ENCODE results near the gene DMP1.

The DMP1 gene

DNA sequence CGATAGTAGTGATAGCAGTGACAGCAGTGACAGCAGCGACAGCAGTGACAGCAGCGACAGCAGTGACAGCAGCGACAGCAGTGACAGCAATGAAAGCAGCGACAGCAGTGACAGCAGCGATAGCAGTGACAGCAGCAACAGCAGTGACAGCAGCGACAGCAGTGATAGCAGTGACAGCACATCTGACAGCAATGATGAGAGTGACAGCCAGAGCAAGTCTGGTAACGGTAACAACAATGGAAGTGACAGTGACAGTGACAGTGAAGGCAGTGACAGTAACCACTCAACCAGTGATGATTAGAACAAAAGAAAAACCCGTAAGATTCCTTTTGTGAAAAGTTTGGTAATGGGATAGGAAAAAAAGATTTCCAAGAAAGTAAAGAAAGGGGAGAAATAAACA, 33.8 kb upstream of the DMP1 start:
- TF ChIP-seq, protein P1, sequence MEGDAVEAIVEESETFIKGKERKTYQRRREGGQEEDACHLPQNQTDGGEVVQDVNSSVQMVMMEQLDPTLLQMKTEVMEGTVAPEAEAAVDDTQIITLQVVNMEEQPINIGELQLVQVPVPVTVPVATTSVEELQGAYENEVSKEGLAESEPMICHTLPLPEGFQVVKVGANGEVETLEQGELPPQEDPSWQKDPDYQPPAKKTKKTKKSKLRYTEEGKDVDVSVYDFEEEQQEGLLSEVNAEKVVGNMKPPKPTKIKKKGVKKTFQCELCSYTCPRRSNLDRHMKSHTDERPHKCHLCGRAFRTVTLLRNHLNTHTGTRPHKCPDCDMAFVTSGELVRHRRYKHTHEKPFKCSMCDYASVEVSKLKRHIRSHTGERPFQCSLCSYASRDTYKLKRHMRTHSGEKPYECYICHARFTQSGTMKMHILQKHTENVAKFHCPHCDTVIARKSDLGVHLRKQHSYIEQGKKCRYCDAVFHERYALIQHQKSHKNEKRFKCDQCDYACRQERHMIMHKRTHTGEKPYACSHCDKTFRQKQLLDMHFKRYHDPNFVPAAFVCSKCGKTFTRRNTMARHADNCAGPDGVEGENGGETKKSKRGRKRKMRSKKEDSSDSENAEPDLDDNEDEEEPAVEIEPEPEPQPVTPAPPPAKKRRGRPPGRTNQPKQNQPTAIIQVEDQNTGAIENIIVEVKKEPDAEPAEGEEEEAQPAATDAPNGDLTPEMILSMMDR (IDR thresholded peaks at IDR 0.05), result no peak
- Histone ChIP-seq H3K4me2 (ENCODE audit: low read length) (no peak overlapping the region), H3K9me3 (ENCODE audit: control insufficient read depth, low read length) (no peaks in the 10 kb centered on the region), H3K4me3 (ENCODE audit: low read depth, low read length) (no peak overlapping the region), H2AFZ (no peak overlapping the region), H3K79me2 (no peaks in the 10 kb centered on the region), H3K27me3 (ENCODE audit: control insufficient read depth, insufficient read depth, low read length) (no peaks in the 10 kb centered on the region), H3K9ac (no peak overlapping the region), H3K4me1 (no peaks in the 10 kb centered on the region), H3K36me3 (ENCODE audit: control insufficient read depth, insufficient read depth, low read length) (no peaks in the 10 kb centered on the region), H3K27ac (no peak overlapping the region)

DNA sequence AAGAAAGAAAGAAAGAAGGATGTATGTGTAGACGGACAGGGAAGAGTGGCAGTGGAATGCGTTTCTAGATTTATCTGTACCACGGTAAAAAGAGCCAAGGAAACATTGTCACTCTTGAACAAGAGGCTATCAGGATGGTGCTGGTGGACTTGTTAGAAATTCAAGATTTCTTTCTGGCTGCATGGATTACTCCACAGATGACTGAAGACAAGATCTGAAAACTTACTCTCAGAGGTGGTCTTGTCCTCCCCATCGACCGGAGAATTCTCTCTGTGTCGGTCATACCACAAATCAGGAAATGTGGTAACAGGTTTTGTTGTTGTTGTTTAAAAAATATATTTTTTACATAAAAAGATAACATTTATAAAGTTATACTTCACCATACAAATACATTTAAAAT, 30.0 kb upstream of the DMP1 start:
- Histone ChIP-seq H3K27me3 (ENCODE audit: control insufficient read depth, insufficient read depth, low read length) (no peaks in the 10 kb centered on the region), H3K9me3 (ENCODE audit: control insufficient read depth, low read length) (no peaks in the 10 kb centered on the region), H2AFZ (no peak overlapping the region), H3K27ac (peak overlapping the region; percentile 5), H3K79me2 (no peaks in the 10 kb centered on the region), H3K4me1 (no peaks in the 10 kb centered on the region), H3K4me3 (ENCODE audit: low read depth, low read length) (no peak overlapping the region), H3K9ac (no peak overlapping the region), H3K36me3 (ENCODE audit: control insufficient read depth, insufficient read depth, low read length) (no peaks in the 10 kb centered on the region), H3K4me2 (ENCODE audit: low read length) (no peak overlapping the region)
- TF ChIP-seq, protein P1 (IDR thresholded peaks at IDR 0.05), result no peak

DNA sequence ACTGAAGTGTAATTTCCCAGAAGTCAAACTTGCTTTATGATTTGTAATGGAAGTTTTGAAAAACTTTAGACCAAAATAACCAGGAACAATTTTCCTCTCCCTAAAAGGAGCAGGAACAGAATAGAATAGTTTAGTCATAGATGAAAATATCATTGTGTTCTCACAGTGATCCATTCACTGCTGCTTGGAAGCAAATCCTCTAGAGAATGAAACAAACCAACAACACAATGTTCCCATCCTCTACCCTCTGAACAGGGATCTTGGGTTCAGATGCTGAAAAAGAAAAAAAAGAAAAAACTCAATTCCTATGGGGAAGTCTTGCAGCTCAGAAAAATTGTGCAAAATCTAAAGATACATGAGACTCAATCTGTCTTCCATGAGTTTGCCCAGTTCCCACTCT, 29.6 kb upstream of the DMP1 start:
- no peak overlapping the region for H3K4me2 ChIP-seq (ENCODE audit: low read length)
- H3K36me3 ChIP-seq (ENCODE audit: control insufficient read depth, insufficient read depth, low read length), result no peaks in the 10 kb centered on the region
- H3K4me3 ChIP-seq (ENCODE audit: low read depth, low read length), result no peak overlapping the region
- no peaks in the 10 kb centered on the region for H3K79me2 ChIP-seq
- no peak overlapping the region for H2AFZ ChIP-seq
- TF ChIP-seq, protein P1 (IDR thresholded peaks at IDR 0.05), result no peak
- H3K27ac ChIP-seq, result no peak overlapping the region
- no peaks in the 10 kb centered on the region for H3K4me1 ChIP-seq
- no peak overlapping the region for H3K9ac ChIP-seq
- no peaks in the 10 kb centered on the region for H3K27me3 ChIP-seq (ENCODE audit: control insufficient read depth, insufficient read depth, low read length)
- no peaks in the 10 kb centered on the region for H3K9me3 ChIP-seq (ENCODE audit: control insufficient read depth, low read length)

DNA sequence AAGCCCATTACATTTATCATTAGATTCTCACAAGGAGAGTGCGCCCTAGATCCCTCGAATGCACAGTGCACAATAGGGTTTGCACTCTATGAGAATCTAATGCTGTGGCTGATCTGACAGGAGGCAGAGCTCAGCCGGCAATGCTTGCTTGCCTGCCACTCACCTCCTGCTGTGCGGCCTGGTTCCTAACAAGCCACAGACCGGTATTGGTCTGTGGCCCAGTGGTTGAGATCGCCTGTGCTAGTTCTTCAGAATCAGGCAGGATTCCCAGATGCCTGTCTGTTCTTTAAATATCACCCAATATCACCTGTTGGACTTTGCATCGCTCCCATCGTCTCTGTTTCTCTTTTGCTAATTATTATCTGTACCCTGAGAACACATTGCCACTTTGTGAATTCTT, 27.8 kb upstream of the DMP1 start:
- Histone ChIP-seq H3K4me3 (ENCODE audit: low read depth, low read length) (no peak overlapping the region), H3K9me3 (ENCODE audit: control insufficient read depth, low read length) (no peaks in the 10 kb centered on the region), H3K27me3 (ENCODE audit: control insufficient read depth, insufficient read depth, low read length) (no peaks in the 10 kb centered on the region), H3K4me2 (ENCODE audit: low read length) (no peak overlapping the region), H3K27ac (no peak overlapping the region), H3K9ac (no peak overlapping the region), H2AFZ (no peak overlapping the region), H3K4me1 (no peaks in the 10 kb centered on the region), H3K79me2 (no peaks in the 10 kb centered on the region), H3K36me3 (ENCODE audit: control insufficient read depth, insufficient read depth, low read length) (no peaks in the 10 kb centered on the region)
- TF ChIP-seq, protein P1 (IDR thresholded peaks at IDR 0.05), result no peak

DNA sequence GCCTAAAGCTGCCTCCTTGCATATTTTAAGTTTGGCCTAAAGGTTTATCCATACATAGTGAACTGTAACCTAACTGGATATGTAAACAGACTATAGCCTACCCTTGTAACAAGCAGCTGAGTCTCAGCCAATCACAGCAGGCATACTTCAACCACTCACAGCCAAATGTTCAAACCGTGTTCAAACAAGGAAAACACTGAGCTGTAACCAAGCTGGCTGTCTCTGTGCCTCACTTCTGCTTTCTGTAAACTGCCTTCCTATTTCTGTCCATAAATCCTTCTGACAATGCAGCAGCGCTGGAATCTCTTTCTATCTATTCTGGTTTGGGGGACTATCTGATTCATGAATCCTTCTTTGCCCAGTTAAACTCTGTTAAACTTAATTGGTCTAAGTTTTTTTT, 25.4 kb upstream of the DMP1 start:
- TF ChIP-seq, protein P1 (IDR thresholded peaks at IDR 0.05), result no peak
- H3K4me2 ChIP-seq (ENCODE audit: low read length), result no peak overlapping the region
- H3K27me3 ChIP-seq (ENCODE audit: control insufficient read depth, insufficient read depth, low read length), result no peaks in the 10 kb centered on the region
- H3K79me2 ChIP-seq, result no peaks in the 10 kb centered on the region
- no peaks in the 10 kb centered on the region for H3K36me3 ChIP-seq (ENCODE audit: control insufficient read depth, insufficient read depth, low read length)
- H3K9ac ChIP-seq, result no peak overlapping the region
- no peak overlapping the region for H3K27ac ChIP-seq
- H3K4me1 ChIP-seq, result no peaks in the 10 kb centered on the region
- no peaks in the 10 kb centered on the region for H3K9me3 ChIP-seq (ENCODE audit: control insufficient read depth, low read length)
- no peak overlapping the region for H2AFZ ChIP-seq
- H3K4me3 ChIP-seq (ENCODE audit: low read depth, low read length), result no peak overlapping the region
